ENCODE results near the gene ARHGAP32.
"Not testable (repeated sequence)": the region's sequence is repeated elsewhere in the genome, so short reads cannot be mapped to it uniquely, and the experiment has no call there.

Gene ARHGAP32

GRCh38 chr11:129045150-129045549 is 147.0 kb downstream of the ARHGAP32 start:
- Mint-ChIP-seq H3K36me3 (peaks cover 2% of the 10 kb centered on the region), H3K9me3 (ENCODE audit: low read depth) (no peaks in the 10 kb centered on the region), H3K27me3 (no peaks in the 10 kb centered on the region), H3K4me1 (ENCODE audit: low read depth) (no peaks in the 10 kb centered on the region), H3K4me3 (no peak overlapping the region), H3K27ac (no peak overlapping the region)

GRCh38 chr11:129042503-129042902 is 149.6 kb downstream of the ARHGAP32 start:
- Mint-ChIP-seq H3K27ac (no peak overlapping the region), H3K4me1 (ENCODE audit: low read depth) (no peaks in the 10 kb centered on the region), H3K27me3 (no peaks in the 10 kb centered on the region), H3K9me3 (ENCODE audit: low read depth) (no peaks in the 10 kb centered on the region), H3K4me3 (no peak overlapping the region), H3K36me3 (peaks cover 9% of the 10 kb centered on the region)

- Mint-ChIP-seq H3K36me3 (peaks cover 9% of the 10 kb centered on the region), H3K27ac (no peak overlapping the region), H3K9me3 (ENCODE audit: low read depth) (no peaks in the 10 kb centered on the region), H3K4me3 (no peak overlapping the region), H3K4me1 (ENCODE audit: low read depth) (no peaks in the 10 kb centered on the region), H3K27me3 (no peaks in the 10 kb centered on the region)
Measured at GRCh38 chr11:129041611-129042018, 150.5 kb downstream of the ARHGAP32 start.

- no peak overlapping the region for H3K4me3 Mint-ChIP-seq
- peaks cover 9% of the 10 kb centered on the region for H3K36me3 Mint-ChIP-seq
- H3K4me1 Mint-ChIP-seq (ENCODE audit: low read depth), result no peaks in the 10 kb centered on the region
- no peaks in the 10 kb centered on the region for H3K9me3 Mint-ChIP-seq (ENCODE audit: low read depth)
- no peaks in the 10 kb centered on the region for H3K27me3 Mint-ChIP-seq
- no peak overlapping the region for H3K27ac Mint-ChIP-seq
Measured at GRCh38 chr11:129040934-129041333, 151.2 kb downstream of the ARHGAP32 start.

GRCh38 chr11:129035244-129035643 is 156.9 kb downstream of the ARHGAP32 start:
- H3K4me1 Mint-ChIP-seq (ENCODE audit: low read depth), result no peaks in the 10 kb centered on the region
- H3K27ac Mint-ChIP-seq, result no peak overlapping the region
- H3K27me3 Mint-ChIP-seq, result no peaks in the 10 kb centered on the region
- no peaks in the 10 kb centered on the region for H3K9me3 Mint-ChIP-seq (ENCODE audit: low read depth)
- peaks cover 20% of the 10 kb centered on the region for H3K36me3 Mint-ChIP-seq
- H3K4me3 Mint-ChIP-seq, result no peak overlapping the region

- Mint-ChIP-seq H3K4me1 (ENCODE audit: low read depth) (no peaks in the 10 kb centered on the region), H3K27ac (no peak overlapping the region), H3K9me3 (ENCODE audit: low read depth) (no peaks in the 10 kb centered on the region), H3K36me3 (peaks cover 20% of the 10 kb centered on the region), H3K27me3 (no peaks in the 10 kb centered on the region), H3K4me3 (no peak overlapping the region)
Measured at GRCh38 chr11:129034001-129034400, 158.1 kb downstream of the ARHGAP32 start.

GRCh38 chr11:129023968-129024676 is 168.0 kb downstream of the ARHGAP32 start:
- Mint-ChIP-seq H3K36me3 (peaks cover 4% of the 10 kb centered on the region), H3K27ac (no peak overlapping the region), H3K27me3 (no peaks in the 10 kb centered on the region), H3K9me3 (ENCODE audit: low read depth) (no peaks in the 10 kb centered on the region), H3K4me3 (no peak overlapping the region), H3K4me1 (ENCODE audit: low read depth) (peaks cover 24% of the 10 kb centered on the region)

GRCh38 chr11:129021295-129021694 is 170.8 kb downstream of the ARHGAP32 start:
- Mint-ChIP-seq H3K4me1 (ENCODE audit: low read depth) (peaks cover 24% of the 10 kb centered on the region), H3K27ac (no peak overlapping the region), H3K27me3 (peaks cover 1% of the 10 kb centered on the region), H3K4me3 (no peak overlapping the region), H3K36me3 (peaks cover 3% of the 10 kb centered on the region), H3K9me3 (ENCODE audit: low read depth) (no peaks in the 10 kb centered on the region)

- Mint-ChIP-seq H3K4me3 (no peak overlapping the region), H3K36me3 (peaks cover 3% of the 10 kb centered on the region), H3K27ac (no peak overlapping the region), H3K4me1 (ENCODE audit: low read depth) (peaks cover 18% of the 10 kb centered on the region), H3K27me3 (peaks cover 1% of the 10 kb centered on the region), H3K9me3 (ENCODE audit: low read depth) (no peaks in the 10 kb centered on the region)
Measured at GRCh38 chr11:129018991-129019390, 173.1 kb downstream of the ARHGAP32 start.

- Mint-ChIP-seq H3K9me3 (ENCODE audit: low read depth) (no peaks in the 10 kb centered on the region), H3K27me3 (peaks cover 1% of the 10 kb centered on the region), H3K4me3 (no peak overlapping the region)
Measured at GRCh38 chr11:129018126-129018525, 174.0 kb downstream of the ARHGAP32 start.

GRCh38 chr11:129013737-129014475 is 178.2 kb downstream of the ARHGAP32 start:
- Mint-ChIP-seq H3K27me3 (no peaks in the 10 kb centered on the region), H3K36me3 (peaks cover 10% of the 10 kb centered on the region), H3K9me3 (ENCODE audit: low read depth) (peaks cover 5% of the 10 kb centered on the region), H3K4me1 (ENCODE audit: low read depth) (no peaks in the 10 kb centered on the region), H3K27ac (no peak overlapping the region), H3K4me3 (no peak overlapping the region)

More at GRCh38 chr11:129018126-129018525, 174.0 kb downstream of the ARHGAP32 start:
- Mint-ChIP-seq H3K36me3 (peaks cover 3% of the 10 kb centered on the region), H3K4me1 (ENCODE audit: low read depth) (peaks cover 13% of the 10 kb centered on the region), H3K27ac (no peak overlapping the region)

- no peaks in the 10 kb centered on the region for H3K27me3 Mint-ChIP-seq
Measured at GRCh38 chr11:129012880-129013279, 179.2 kb downstream of the ARHGAP32 start.

GRCh38 chr11:129006161-129006560 is 186.0 kb downstream of the ARHGAP32 start:
- Mint-ChIP-seq H3K27me3 (no peaks in the 10 kb centered on the region), H3K4me3 (no peak overlapping the region), H3K27ac (no peak overlapping the region), H3K36me3 (peaks cover 13% of the 10 kb centered on the region), H3K9me3 (ENCODE audit: low read depth) (peaks cover 41% of the 10 kb centered on the region), H3K4me1 (ENCODE audit: low read depth) (no peaks in the 10 kb centered on the region)

More at GRCh38 chr11:129012880-129013279, 179.2 kb downstream of the ARHGAP32 start:
- no peak overlapping the region for H3K27ac Mint-ChIP-seq
- H3K4me1 Mint-ChIP-seq (ENCODE audit: low read depth), result no peaks in the 10 kb centered on the region
- H3K9me3 Mint-ChIP-seq (ENCODE audit: low read depth), result peaks cover 5% of the 10 kb centered on the region
- peaks cover 10% of the 10 kb centered on the region for H3K36me3 Mint-ChIP-seq
- no peak overlapping the region for H3K4me3 Mint-ChIP-seq

GRCh38 chr11:128999165-128999564 is 193.0 kb downstream of the ARHGAP32 start:
- not testable (repeated sequence) for H3K27ac Mint-ChIP-seq; H3K27me3 Mint-ChIP-seq; H3K4me1 Mint-ChIP-seq (ENCODE audit: low read depth); H3K4me3 Mint-ChIP-seq
- peaks cover 31% of the 10 kb centered on the region for H3K9me3 Mint-ChIP-seq (ENCODE audit: low read depth)
- peaks cover 19% of the 10 kb centered on the region for H3K36me3 Mint-ChIP-seq

- Mint-ChIP-seq H3K9me3 (ENCODE audit: low read depth) (peaks cover 6% of the 10 kb centered on the region), H3K4me3 (no peak overlapping the region), H3K27ac (no peak overlapping the region), H3K4me1 (ENCODE audit: low read depth) (no peaks in the 10 kb centered on the region), H3K27me3 (no peaks in the 10 kb centered on the region), H3K36me3 (peaks cover 8% of the 10 kb centered on the region)
Measured at GRCh38 chr11:128988242-128988970, 203.7 kb downstream of the ARHGAP32 start.

All from activated naive CD8-positive, alpha-beta T cell (primary cell).